ENCODE measurements around the gene LBX2. TPM values are rescaled to one million over a fixed set of nuclear protein-coding genes. Genes with fewer than 3 reads are reported as not detected.

Gene LBX2
- total RNA-seq, 4 donors from 2014 or later: 1.2 TPM; not detected in 3

GRCh38 chr2:74458938-74459363 lies 40.5 kb downstream of the LBX2 start:
- Histone ChIP-seq H3K4me1 (peaks cover 45% of the 10 kb centered on the region), H3K4me3 (peak overlapping the region; percentile 61), H3K27me3 (no peaks in the 10 kb centered on the region), H3K9me3 (no peaks in the 10 kb centered on the region), H3K36me3 (peaks cover 22% of the 10 kb centered on the region), H3K27ac (peak overlapping the region; percentile 77)
- TF ChIP-seq CTCF (IDR thresholded peaks at IDR 0.05) (no peak), POLR2A (IDR thresholded peaks at IDR 0.05) (no peak), POLR2AphosphoS5 (IDR thresholded peaks at IDR 0.05) (no peak), EP300 (IDR thresholded peaks at IDR 0.05) (no peak)
- 0% methylated on average over 10 of the region's 10 CpGs for whole genome bisulfite sequencing
- DNase-seq (ENCODE audit: low spot score in 2 of 2): no peak

- DNase-seq (ENCODE audit: low spot score in 2 of 2): peak; percentile 100
- H3K4me3 ChIP-seq: peak within 1 kb of the TSS; percentile 61
- 0% methylated on average over 6 of the region's 38 CpGs for WGBS
- peak in 1 of 2 donors; percentile 22 for TF ChIP-seq POLR2A (IDR thresholded peaks at IDR 0.05)
- TF ChIP-seq POLR2AphosphoS5 (IDR thresholded peaks at IDR 0.05): peak in 2 of 3 donors; percentile 26 to 48
- no peak for TF ChIP-seq EP300 (IDR thresholded peaks at IDR 0.05)
- TF ChIP-seq CTCF (IDR thresholded peaks at IDR 0.05): no peak
- peaks cover 22% of the 10 kb centered on the region for H3K36me3 ChIP-seq
- H3K9me3 ChIP-seq: no peaks in the 10 kb centered on the region
- peaks cover 42% of the 10 kb centered on the region for H3K4me1 ChIP-seq
- H3K27ac ChIP-seq: peak within 1 kb of the TSS; percentile 89
- no peaks in the 10 kb centered on the region for H3K27me3 ChIP-seq
Observed at GRCh38 chr2:74458132-74458937, 41.1 kb downstream of the LBX2 start, which contains the start of gene WBP1. WBP1 (plus strand) TSS chr2:74458438; CDS start chr2:74458603, 165 bp downstream.

- 0% methylated on average over 24 of the region's 46 CpGs for WGBS
- peaks cover 16% of the 10 kb centered on the region for H3K36me3 ChIP-seq
- no peak for TF ChIP-seq CTCF (IDR thresholded peaks at IDR 0.05)
- peak in 1 of 2 donors; percentile 23 for TF ChIP-seq POLR2A (IDR thresholded peaks at IDR 0.05)
- no peak for TF ChIP-seq EP300 (IDR thresholded peaks at IDR 0.05)
- TF ChIP-seq POLR2AphosphoS5 (IDR thresholded peaks at IDR 0.05): peak in 1 of 3 donors; percentile 52
- peaks cover 42% of the 10 kb centered on the region for H3K4me1 ChIP-seq
- H3K27me3 ChIP-seq: no peaks in the 10 kb centered on the region
- peak overlapping the region; percentile 61 for H3K4me3 ChIP-seq
- peak overlapping the region; percentile 89 for H3K27ac ChIP-seq
- DNase-seq (ENCODE audit: low spot score in 2 of 2): peak; percentile 85
- H3K9me3 ChIP-seq: no peaks in the 10 kb centered on the region
Observed at GRCh38 chr2:74457549-74458131, 41.8 kb downstream of the LBX2 start.

GRCh38 chr2:74457129-74457548 lies 42.3 kb downstream of the LBX2 start:
- TF ChIP-seq CTCF (IDR thresholded peaks at IDR 0.05) (no peak), EP300 (IDR thresholded peaks at IDR 0.05) (no peak), POLR2AphosphoS5 (IDR thresholded peaks at IDR 0.05) (no peak), POLR2A (IDR thresholded peaks at IDR 0.05) (no peak)
- Histone ChIP-seq H3K4me1 (peaks cover 42% of the 10 kb centered on the region), H3K36me3 (peaks cover 11% of the 10 kb centered on the region), H3K4me3 (peak overlapping the region; percentile 61), H3K27ac (peak overlapping the region; percentile 89), H3K27me3 (no peaks in the 10 kb centered on the region), H3K9me3 (no peaks in the 10 kb centered on the region)
- no peak for DNase-seq (ENCODE audit: low spot score in 2 of 2)
- WGBS: under 1% methylated on average over 16 of the region's 27 CpGs
